DOHH2 (cell line): ENCODE data around the gene DISC1.

Source experiments
- H3F3A ChIP-seq: fragments of 200-600 bp; sonication (generic), shearing (Covaris generic); 2 replicates; pipeline ENCODE4 v1.6.0; 2016; ENCODE audit warnings: antibody characterized with exemption, mild to moderate bottlenecking; ENCODE audit not compliant: control insufficient read depth, insufficient read depth
- H3K27ac ChIP-seq: fragments of 200-600 bp; sonication (generic); 2 replicates; pipeline ENCODE4 v1.5.1; 2014; ENCODE audit warnings: low read depth, mild to moderate bottlenecking, low read length, moderate library complexity
- H3K27me3 ChIP-seq: fragments of 200-600 bp; sonication (generic); 2 replicates; pipeline ENCODE4 v1.6.1; 2014; ENCODE audit warnings: mild to moderate bottlenecking, low read length, mixed read lengths; ENCODE audit not compliant: control insufficient read depth
- H3K36me3 ChIP-seq: fragments of 200-600 bp; sonication (generic); 2 replicates; pipeline ENCODE4 v1.6.1; 2014; ENCODE audit warnings: mild to moderate bottlenecking, low read length, moderate library complexity, mixed read lengths; ENCODE audit not compliant: control insufficient read depth
- H3K4me1 ChIP-seq: fragments of 200-600 bp; sonication (generic); 2 replicates; pipeline ENCODE4 v1.6.1; 2014; ENCODE audit warnings: mild to moderate bottlenecking, low read length, mixed read lengths; ENCODE audit not compliant: control insufficient read depth
- H3K4me2 ChIP-seq: fragments of 200-600 bp; sonication (generic); 2 replicates; pipeline ENCODE4 v1.6.0; 2014; ENCODE audit warnings: mild to moderate bottlenecking, low read length, moderate library complexity
- H3K4me3 ChIP-seq: fragments of 200-600 bp; sonication (generic); 2 replicates; pipeline ENCODE4 v1.5.1; 2014; ENCODE audit warnings: mild to moderate bottlenecking, low read length, mixed read lengths
- H3K79me2 ChIP-seq: fragments of 200-600 bp; sonication (generic); 2 replicates; pipeline ENCODE4 v1.6.1; 2014; ENCODE audit warnings: mild to moderate bottlenecking, low read length, mixed read lengths; ENCODE audit not compliant: control insufficient read depth
- H3K9me2 ChIP-seq: fragments of 200-600 bp; sonication (generic); replicated peaks from 2 replicates; pipeline ENCODE4 v1.6.1; 2014; ENCODE audit warnings: mild to moderate bottlenecking, low read length, mixed read lengths; ENCODE audit not compliant: control insufficient read depth
- H3K9me3 ChIP-seq: fragments of 200-600 bp; sonication (generic); 2 replicates; pipeline ENCODE4 v1.6.1; 2014; ENCODE audit warnings: antibody characterized with exemption, low read length, mixed read lengths; ENCODE audit not compliant: control insufficient read depth, insufficient read depth
- H4K20me1 ChIP-seq: fragments of 200-600 bp; sonication (generic); 2 replicates; pipeline ENCODE4 v1.6.0; 2014; ENCODE audit warnings: low read depth, mild to moderate bottlenecking, antibody characterized with exemption, low read length, moderate library complexity; ENCODE audit not compliant: control insufficient read depth, insufficient read depth
- EZH2phosphoT487 ChIP-seq: fragments of 200-600 bp; sonication (generic); IDR thresholded peaks from 2 replicates; pipeline ENCODE4 v1.6.1; 2017; ENCODE audit warnings: borderline replicate concordance, mild to moderate bottlenecking, antibody characterized with exemption, low read length, moderate library complexity, mixed read lengths
- TF ChIP-seq, protein P1 (sequence below): fragments of 200-600 bp; sonication (generic); IDR thresholded peaks from one replicate; pipeline ENCODE4 v1.5.1; 2014; ENCODE audit warnings: antibody characterized with exemption, mild to moderate bottlenecking, low read depth, low read length; ENCODE audit not compliant: poor library complexity, severe bottlenecking

The DISC1 gene

DNA sequence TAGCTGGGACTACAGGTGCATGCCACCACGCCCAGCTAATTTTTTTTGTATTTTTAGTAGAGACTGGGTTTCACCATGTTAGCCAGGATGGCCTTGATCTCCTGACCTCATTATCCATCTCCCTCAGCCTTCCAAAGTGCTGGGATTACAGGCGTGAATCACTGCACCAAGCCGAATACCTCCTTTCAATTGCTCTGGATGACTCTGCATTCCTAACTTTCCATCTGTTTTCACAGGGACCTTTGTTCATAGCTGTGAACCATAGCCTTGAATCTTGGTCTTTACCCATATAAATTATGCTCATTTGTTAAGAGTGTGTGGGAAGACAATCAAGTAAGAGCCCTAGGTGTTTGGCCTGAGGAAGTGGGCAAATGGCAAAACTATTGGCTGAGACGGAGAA is 422.7 kb downstream of the DISC1 start:
- TF ChIP-seq EZH2phosphoT487: no peak
- TF ChIP-seq, protein P1, sequence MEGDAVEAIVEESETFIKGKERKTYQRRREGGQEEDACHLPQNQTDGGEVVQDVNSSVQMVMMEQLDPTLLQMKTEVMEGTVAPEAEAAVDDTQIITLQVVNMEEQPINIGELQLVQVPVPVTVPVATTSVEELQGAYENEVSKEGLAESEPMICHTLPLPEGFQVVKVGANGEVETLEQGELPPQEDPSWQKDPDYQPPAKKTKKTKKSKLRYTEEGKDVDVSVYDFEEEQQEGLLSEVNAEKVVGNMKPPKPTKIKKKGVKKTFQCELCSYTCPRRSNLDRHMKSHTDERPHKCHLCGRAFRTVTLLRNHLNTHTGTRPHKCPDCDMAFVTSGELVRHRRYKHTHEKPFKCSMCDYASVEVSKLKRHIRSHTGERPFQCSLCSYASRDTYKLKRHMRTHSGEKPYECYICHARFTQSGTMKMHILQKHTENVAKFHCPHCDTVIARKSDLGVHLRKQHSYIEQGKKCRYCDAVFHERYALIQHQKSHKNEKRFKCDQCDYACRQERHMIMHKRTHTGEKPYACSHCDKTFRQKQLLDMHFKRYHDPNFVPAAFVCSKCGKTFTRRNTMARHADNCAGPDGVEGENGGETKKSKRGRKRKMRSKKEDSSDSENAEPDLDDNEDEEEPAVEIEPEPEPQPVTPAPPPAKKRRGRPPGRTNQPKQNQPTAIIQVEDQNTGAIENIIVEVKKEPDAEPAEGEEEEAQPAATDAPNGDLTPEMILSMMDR: no peak
- Histone ChIP-seq H3K4me1 (no peaks in the 10 kb centered on the region), H3K4me3 (no peak overlapping the region), H3K79me2 (no peaks in the 10 kb centered on the region), H3K36me3 (no peaks in the 10 kb centered on the region), H3K27ac (no peak overlapping the region), H4K20me1 (no peaks in the 10 kb centered on the region), H3K9me2 (no peaks in the 10 kb centered on the region), H3F3A (no peaks in the 10 kb centered on the region), H3K4me2 (no peak overlapping the region), H3K27me3 (no peaks in the 10 kb centered on the region), H3K9me3 (no peaks in the 10 kb centered on the region)

DNA sequence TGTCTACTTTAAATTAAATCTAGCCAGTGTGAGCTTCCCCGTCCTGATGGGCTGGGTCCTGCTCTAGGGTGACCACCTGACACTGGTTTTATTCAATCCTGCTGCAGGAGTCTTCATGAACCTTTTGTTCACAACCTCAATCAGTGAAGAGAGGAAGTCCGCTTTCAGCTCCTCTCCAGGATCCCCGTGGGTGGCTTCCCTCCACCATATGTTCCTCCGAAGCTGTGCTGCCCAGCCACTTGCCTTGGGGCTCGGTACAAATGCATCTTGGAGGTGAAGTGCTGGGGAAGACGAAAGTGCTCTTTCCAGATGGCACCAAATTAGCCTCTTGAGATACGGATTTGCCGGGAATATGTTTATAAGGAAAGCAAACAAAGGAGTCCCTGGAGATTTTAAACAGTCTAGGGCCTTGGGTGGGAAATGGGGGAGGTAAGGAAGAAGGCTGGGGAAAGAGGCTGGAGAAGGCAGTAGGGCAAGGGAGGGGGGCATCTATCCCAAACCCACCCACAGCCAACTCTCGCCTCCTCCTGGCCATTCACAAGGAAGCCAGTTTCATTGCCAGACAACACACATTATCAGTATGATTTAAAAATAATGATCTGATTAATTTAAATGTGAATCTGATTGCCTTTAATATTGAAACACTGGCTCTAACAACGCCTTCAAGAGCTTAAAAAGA is 430.8 kb downstream of the DISC1 start:
- no peaks in the 10 kb centered on the region for H3K27me3 ChIP-seq
- no peaks in the 10 kb centered on the region for H3K9me2 ChIP-seq
- H3K9me3 ChIP-seq: no peaks in the 10 kb centered on the region
- H3K4me2 ChIP-seq: no peak overlapping the region
- no peaks in the 10 kb centered on the region for H4K20me1 ChIP-seq
- H3K79me2 ChIP-seq: no peaks in the 10 kb centered on the region
- H3K4me1 ChIP-seq: no peaks in the 10 kb centered on the region
- H3F3A ChIP-seq: no peaks in the 10 kb centered on the region
- no peak overlapping the region for H3K27ac ChIP-seq
- TF ChIP-seq, protein P1: no peak
- no peaks in the 10 kb centered on the region for H3K36me3 ChIP-seq
- H3K4me3 ChIP-seq: no peak overlapping the region

DNA sequence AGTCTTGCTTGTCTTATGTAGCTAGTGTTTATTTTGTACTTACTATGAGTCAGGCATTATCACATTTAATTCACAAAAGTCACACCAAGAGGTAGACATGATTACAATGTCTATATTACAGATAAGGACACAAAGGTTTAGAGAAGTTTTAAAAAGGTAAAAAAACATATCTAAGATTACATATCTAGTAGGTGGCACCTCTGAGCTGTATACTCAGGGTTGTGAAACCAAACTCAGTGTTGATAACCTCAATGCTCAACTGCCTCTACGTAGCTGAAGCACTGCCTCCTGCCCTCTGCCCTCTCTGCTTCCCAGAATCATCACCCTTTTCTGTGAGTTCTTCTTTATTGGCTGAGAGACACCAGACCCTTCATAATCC is 431.3 kb downstream of the DISC1 start:
- H3K79me2 ChIP-seq: no peaks in the 10 kb centered on the region
- no peaks in the 10 kb centered on the region for H4K20me1 ChIP-seq
- TF ChIP-seq, protein P1: no peak
- no peaks in the 10 kb centered on the region for H3K9me3 ChIP-seq
- H3K9me2 ChIP-seq: no peaks in the 10 kb centered on the region
- no peak overlapping the region for H3K4me2 ChIP-seq
- no peaks in the 10 kb centered on the region for H3K27me3 ChIP-seq
- H3F3A ChIP-seq: no peaks in the 10 kb centered on the region
- no peak overlapping the region for H3K4me3 ChIP-seq
- no peak overlapping the region for H3K27ac ChIP-seq
- no peaks in the 10 kb centered on the region for H3K36me3 ChIP-seq
- no peaks in the 10 kb centered on the region for H3K4me1 ChIP-seq
